CD4-positive, alpha-beta T cell treated with Interleukin-17A for 4 hours (primary cell): Measurements from ENCODE around the gene SFXN5.

ENCODE experiments used
- DNase-seq: peaks from one replicate; pipeline ENCODE4 v3.0.0-alpha.2; 2020; ENCODE audit warnings: mixed read lengths

SFXN5 gene

DNA sequence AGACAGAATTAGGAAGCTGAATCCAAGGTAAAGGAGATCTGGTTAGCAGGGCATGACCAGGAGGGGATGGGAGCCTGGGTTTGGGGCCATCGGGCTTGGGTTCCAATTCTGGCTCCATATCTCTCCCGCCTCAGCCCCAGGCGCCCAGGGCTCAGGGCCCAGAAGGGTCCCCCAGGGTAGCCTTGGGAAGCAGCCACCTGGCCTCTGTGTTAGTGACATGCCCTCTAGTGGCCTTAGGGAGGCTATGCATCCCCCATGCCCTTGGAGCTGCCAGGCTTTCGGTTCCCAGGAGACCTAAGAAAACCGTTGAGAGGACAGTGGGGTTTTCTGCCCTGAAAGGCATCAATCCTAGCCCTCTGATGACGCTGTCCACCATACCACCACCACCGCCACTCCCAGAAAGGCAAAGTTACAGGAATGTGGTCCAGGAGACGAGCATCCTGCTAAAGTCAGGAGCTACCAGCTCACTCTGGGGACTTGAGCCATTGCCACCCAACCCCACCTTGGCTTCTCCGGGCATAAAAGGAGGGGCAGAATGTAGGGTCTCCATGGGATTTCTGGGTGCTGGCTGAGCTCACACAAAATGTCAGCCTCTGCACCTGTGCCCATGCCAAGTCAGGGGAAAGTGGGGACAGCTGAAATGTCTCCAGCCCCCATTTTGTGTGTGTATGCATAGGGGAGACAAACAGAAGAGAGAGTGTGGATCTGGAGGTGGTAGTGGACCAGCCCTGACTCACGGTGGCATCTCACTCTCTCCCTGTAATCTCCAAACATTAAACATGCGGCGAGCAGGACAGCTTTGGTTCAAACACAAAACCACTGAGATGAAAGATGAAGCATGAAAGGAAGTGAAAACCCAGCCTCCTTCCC is 97.7 kb downstream of the SFXN5 start:
- peak; percentile 34 for DNase-seq

DNA sequence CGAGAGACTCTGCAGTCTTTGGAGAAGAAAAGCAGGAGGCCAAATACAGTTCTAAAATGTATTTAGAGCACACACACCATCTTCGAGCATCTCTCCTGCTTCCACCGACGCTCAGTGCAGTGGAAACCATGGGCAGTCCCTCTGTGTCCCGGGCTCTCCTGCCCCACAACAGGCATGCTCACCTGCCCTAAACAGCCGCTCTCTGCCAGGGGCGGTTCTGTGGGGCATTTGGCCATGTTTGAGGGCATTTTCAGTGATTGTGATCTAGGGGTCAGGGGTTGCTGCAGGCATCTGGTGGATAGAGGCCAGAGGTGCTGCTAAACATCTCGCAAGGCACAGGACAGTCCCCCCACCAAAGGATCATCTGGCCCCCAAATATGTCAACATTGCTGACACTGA is 98.4 kb downstream of the SFXN5 start:
- DNase-seq, result no peak

DNA sequence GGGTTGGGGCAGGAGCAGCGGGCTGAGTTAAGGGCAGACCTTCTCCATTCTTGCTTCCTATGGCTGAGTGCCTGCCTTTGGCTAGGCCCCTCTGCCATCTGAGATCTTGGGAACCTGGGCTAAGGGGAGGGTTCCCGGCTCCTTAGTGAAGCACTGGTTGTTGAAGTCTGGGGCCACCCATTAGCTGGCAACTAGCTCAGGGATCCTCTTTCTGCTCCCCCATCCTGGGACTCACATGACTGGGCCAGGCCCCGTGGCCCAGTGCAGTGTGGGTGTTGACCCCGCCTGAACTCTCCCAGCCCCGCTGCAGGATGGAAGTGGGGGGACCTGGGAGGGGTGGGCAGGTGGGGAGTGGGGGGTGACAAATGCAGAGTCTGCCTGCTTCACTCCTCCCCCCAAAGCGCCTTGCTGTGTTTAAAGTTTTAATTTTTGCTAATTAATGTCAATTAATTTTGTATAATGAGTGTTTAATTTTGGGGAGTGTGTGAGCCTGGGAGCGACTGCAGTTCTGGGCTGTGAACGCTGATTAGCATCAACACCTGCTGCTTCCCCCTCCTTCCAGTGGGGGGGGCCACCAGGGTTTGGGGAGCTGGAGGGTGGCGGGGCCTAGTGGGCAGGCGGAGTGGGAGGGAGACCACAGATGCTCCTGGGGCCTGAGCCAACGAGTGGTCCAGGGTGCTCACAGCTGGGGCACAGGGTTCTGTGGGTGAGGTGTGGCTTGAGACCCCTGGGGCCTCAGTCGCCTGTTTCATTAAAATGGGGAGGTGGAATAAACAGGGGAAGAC is 99.0 kb downstream of the SFXN5 start:
- no peak for DNase-seq

DNA sequence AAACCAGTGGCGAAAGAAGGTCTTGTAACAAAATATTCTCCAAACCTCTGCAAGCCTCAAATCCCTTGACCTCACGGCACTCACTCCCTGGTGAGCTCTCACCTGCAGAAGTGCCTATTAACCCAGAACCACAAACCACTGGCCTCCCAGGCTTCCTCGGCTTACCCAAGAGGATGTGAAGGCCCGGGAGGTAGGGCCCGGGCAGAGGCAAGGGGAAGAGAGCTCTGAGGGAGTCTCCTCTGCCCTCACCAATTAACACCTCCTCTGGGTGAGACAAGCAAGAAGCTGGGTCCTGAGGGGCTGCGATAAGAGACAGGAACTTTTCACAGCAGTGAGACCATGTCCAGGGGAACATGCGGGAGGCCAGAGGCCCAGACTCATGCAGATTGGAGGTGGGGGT is 100.5 kb downstream of the SFXN5 start:
- DNase-seq, result no peak

DNA sequence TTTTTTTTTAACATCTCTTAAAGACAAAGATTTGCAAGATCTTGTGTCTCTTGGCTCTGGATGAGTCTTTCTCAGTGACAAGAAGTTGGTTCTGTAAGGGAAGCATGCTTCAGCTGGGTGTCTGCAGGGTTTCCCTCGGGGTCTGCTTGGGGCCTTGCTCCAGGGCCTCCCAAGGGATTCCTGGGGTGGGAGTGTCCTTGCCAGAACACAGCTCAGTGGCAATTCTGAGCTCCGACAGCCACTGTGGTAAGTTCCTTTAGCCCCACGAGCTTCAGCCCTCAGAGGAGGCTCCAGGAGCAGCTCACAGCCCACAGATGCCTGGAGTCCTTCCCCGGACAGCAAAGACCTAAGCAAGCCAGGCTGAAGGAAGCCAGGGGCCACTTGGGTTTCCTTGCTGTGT is 101.8 kb downstream of the SFXN5 start:
- DNase-seq, result no peak

DNA sequence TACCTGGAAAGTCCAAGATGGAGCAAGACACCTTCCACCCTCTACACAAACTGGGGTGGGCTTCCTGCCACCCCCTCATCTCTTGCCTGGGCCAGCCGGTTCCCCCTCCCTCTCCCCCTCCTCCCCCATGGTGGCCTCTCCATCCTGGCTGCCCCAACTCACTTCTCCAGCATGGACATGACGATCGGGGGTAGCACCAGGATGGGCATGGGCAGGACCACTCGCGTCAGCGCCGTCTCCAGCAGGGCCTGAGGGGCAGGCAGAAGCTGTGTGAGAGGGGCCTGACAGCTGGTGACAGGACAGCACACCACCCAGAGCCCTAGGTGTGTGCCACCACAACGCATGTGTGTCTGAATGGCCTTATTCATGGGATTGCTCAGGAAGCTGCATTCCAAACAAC is 103.2 kb downstream of the SFXN5 start:
- no peak for DNase-seq

DNA sequence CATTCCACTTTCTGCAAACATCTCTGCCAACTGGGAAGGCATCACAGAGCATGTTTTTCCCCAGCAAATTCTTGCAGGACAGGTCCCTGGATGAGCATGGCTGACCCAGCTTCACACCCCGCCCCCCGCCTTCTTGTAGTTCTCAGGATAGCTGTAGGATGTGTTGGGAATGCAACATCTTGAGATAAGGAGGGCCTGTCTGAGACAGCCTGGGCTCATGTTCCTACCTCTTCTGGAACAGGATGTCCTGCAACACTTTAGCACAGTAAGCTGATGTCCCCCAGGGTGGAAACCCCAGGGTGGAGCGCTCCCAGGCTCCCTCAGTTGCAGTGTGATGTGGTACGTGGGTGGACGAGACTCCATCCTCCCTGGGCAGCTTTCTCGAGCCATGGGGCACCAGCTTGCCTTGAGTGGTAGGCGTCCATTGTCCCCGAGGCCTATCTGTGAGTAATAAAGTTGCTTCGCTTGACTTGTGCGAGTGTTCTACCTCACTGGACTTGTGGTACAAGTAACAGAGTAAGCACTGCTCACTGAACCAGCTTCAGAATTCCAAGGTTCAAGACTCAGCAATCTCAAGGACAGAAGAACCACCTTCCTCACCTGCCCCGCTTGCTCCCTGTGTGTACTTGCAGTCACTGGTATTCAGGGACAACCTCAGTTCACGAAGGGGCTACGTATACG is 105.6 kb downstream of the SFXN5 start:
- DNase-seq, result no peak

DNA sequence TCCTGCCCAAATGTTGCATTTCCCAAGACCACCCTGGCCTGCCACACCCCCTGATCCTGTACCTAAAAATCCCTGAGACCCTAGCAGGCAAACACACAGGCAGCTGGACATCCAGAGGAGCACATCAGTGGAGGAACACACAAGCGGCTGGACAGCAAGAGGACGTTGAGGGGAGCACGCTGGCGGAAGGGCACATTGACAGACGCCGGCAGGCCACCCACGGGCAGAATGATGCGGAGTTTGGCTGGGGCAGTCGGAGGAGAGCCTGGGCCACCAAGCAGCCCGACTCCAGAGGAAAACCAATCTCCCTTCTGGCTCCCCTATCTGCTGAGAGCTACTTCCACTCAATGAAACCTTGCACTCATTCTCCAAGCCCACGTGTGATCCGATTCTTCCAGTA is 106.5 kb downstream of the SFXN5 start:
- no peak for DNase-seq

DNA sequence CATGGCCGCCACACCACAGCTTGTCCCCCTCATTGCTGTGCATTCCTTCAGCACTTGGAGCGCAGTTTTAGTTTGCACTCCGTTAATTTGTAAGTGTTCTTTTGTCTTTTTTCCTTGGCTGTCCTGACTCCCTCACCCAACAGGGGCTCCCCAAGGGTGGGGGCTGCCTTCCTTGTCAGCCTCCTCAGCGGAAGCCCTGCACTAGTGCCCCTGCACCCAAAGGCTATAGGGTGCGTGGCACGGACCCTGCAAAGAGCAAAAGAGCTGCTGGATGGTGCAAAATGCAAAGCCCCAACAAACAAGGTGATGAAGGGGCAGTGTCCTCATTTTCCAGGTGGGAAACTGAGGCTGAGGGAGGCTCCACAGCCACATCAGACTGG is 107.4 kb downstream of the SFXN5 start:
- DNase-seq, result no peak

DNA sequence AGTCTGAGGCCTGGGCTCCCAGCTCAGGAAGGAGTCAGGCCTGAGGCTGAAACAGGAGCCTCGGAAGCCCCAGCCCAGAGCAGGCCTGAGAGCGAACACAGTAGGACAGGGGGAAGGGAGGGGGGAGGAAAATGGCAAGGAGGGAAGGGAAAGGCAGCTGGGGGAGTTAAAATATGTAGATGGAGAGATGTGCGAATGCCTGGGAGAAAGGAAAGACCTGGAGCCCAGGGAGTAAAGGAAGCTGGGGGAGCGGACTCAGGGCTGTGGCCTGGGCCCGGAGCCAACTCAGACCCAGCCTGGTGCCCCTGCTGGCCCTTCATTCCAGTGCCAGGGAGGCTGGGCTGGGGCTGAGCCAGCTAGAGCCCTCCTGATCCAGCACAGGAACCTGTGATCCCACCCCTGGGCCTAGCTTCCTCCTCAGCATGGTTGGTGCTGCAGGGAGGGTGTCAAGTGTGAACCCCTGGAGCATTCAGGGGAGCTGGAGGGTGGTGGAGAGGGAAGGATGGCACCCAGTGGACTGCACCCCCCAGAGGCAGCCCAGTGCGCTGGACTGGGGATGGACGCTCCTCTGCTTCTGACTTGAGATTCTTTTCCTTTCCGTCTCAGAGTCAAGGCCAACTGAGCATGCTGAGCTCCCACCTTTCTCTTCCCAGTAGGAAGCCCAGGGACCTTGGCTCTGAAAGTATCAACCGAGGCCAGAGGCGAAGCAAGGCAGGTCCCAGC is 107.9 kb downstream of the SFXN5 start:
- DNase-seq, result no peak

DNA sequence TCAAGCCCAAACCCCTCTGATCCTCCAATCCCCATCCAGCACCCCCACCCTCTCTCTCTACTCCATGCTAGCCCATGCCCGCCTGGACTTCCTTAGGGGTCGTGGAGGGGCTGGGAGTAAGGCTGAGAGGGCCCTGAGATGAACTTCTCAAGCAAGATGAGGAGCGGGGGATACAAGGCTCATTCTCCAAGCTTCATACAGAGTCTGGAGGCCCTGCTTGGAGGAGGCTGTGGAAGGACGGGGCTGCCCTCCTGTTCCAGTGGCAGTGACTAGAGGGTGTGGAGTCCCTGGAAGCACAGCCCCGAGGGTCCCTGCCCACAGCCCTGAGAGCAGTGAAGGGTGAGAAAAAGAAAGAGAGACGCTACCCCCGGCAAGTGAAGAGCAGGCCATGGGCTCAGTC is 108.6 kb downstream of the SFXN5 start:
- no peak for DNase-seq

DNA sequence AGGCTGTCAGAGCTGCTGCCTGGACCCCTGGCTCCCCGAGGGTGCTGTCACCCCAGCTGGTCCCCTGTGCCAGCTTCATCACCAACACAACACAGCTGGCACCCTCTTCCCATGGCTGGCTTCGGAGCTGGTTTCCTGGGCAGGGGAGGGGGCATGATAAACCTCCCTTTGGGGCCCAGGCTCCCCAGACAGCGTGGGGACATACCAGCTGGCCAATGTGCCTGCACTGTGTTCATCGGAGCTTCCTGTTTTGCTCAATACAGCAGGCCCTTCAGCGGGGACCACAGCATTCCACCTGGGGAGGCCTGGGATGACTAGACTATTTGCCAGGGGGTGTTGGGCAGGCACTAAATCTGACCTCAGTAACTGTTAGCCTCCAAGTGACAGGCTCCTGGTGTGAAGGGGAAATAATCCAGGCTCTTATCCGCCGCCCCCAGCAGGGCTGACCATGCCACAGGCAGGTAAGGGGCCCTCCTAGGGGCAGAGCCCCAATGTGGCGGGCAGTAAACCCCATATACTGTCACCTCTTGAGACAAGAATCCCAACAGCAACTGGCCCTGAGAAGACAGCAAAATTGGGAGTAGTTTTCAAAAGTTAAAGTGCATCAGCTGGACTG is 109.6 kb downstream of the SFXN5 start:
- DNase-seq, result no peak

DNA sequence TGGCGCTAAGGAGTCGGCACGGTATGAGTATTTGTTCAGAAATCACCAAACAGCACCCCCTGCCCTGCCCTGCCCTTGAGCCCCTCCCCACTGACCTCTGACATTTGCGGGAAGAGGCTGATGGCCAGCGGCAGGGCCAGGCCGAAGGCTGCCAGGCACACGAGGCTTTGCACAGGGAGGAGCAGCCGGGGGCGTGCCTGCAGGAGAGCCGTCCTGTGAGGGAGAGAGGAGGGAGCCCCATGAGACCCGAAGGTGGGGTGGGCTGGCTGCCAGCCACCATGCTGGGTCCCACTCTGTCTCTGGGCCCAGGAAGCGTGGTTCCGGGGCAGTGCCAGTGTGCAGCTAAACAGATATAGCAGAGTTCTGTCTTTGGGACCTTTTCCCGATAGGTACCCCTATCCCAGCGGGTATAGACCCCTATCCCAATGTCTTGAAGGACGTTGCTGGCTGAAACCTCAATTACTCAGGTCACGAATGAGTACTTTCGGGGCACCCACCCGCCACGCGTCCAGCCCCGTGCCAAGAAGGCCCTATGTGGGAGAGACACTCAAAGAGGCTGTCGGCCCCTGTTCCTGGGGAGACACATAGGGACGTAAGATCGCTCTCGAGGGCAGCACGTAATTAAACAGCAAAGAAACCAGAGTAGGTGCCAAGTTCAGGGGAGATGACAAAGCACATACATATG is 110.3 kb downstream of the SFXN5 start:
- no peak for DNase-seq

DNA sequence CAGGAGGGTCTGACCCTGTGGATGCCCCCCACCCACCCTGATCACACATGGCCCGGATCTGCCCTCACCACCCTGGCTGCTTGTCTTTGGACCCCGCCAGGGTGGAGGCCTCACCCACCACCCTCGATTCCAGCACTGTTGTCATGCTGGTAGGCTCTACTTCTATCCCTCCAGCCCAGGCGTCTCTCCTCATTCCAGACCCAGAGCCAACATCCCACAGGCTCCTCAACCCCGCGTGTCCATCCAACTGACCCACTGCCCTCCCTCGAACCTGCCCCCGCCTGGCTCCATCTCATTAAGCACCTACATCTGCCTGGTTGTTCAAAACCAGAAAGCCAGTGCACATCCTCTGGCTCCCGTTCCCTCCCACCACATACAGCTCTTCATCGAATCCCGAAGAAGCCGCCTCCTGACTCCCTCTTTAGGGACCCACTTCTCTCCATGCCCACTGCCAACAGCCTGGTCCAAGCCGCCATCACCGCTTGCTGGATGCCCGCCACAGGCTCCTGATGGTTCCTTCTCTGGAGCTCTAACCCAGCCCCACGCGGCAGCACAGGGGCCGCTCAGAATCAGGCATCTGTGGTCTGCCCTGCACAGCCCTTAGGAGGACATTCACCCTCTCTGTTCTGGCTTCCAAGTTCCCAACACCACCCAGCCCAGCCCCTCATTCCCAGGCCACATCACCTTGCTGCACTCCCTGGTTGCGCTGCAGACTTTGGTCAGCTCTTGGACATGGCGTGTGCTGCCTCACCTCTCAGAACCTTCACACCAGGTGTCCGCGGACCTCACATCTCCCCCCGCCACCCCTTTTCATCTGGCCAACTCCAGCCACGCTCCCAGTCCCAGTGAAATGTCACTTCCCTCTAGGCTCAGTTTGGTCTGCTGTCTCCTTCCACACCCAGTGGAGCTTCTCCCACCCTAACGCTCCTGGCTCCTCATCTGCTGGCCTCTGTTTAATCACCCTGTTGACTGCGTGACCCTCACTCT is 111.2 kb downstream of the SFXN5 start:
- DNase-seq, result no peak

DNA sequence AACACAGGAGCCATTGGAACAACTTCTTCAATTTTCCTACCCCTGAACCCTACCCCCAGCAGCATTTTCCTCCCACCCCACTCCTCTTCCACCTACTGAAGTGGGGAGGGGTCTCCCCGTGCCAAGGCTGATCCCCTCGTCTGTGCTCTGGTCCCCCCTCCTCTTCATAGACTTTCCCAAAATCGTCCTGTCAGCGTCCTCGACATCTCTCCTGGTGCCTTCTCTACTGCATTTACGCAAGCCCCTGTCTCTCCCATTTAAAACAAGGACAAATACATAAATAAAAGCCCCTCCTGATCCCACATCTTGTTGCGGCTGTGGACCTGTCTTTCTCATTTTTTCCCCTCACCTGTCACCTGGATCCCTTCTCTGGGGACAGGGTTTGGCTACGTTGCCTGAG is 112.0 kb downstream of the SFXN5 start:
- no peak for DNase-seq

DNA sequence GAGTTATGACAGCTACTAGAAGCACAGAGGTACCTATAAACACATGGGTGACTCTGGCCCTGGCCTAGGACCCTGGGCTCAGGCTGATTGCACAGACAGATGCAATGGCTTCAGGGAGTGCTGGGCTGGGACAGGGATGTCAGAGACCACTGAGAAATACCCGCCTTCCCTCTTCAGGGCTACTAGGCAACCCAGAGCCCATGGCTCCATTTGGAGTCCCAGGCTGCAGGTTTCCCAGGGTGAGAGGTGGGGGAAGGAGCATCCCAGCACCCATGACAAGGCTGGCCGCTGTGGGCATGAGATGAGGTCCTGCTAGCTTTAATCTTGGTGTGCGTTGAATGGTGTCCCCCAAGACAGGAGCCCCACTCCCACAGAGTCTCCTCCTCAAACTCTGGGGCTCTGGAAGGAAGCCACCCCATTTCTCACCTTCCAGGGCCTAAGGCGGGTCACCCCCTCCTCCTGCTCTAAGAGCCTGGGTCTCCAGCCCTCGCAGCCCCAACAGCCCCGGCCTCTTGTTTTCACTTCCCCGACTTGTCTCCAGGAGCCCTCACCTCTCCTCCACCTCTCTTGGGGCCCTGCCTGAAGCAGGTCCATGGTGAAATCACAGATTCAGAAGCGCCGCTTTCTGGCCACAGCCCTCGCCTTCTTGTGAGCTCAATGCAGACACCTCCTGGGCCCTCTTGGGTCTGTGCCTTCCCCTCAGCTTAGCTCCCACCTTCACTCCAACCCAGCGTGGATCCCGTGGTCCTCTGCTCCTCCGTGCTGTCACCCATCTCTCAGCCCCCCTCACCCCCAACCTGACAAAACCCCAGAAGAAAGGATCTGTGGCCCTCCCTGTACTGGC is 112.7 kb downstream of the SFXN5 start:
- no peak for DNase-seq

DNA sequence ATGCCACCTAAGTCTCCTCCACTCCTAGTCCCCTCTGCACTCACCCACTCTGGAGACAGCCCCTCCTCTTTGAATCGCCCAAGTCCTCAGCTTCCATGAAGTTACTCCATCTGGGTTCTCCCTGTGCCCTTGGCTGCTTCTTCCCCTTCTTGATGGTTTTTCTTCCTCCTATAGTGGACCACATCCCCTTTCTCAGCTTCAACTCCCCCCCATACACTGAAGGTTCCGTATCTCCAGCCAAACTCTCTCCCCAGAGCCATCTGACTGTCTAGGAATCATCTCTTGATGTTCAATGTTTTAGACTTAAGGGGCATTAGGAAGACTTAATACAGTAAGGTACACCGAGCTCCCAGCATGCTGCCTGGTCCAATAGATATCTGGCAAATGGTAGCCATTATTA is 114.6 kb downstream of the SFXN5 start:
- no peak for DNase-seq

DNA sequence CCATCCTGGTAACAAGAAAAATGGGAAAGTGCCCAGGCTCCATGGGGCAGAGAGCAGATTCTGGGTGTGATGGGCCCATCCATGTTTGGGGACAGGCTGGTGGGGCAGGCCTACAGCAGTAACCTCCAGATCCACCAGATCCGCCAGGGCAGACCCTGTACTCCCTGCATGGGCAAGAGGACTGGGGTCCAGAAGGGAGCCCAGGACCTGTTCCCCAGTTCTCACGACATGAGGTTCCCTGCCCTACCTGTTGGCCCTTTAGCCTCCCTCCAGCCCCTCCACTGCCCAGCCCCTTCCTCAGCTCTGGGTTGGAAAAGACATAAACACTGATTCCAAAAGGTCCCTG is 115.5 kb downstream of the SFXN5 start:
- no peak for DNase-seq

DNA sequence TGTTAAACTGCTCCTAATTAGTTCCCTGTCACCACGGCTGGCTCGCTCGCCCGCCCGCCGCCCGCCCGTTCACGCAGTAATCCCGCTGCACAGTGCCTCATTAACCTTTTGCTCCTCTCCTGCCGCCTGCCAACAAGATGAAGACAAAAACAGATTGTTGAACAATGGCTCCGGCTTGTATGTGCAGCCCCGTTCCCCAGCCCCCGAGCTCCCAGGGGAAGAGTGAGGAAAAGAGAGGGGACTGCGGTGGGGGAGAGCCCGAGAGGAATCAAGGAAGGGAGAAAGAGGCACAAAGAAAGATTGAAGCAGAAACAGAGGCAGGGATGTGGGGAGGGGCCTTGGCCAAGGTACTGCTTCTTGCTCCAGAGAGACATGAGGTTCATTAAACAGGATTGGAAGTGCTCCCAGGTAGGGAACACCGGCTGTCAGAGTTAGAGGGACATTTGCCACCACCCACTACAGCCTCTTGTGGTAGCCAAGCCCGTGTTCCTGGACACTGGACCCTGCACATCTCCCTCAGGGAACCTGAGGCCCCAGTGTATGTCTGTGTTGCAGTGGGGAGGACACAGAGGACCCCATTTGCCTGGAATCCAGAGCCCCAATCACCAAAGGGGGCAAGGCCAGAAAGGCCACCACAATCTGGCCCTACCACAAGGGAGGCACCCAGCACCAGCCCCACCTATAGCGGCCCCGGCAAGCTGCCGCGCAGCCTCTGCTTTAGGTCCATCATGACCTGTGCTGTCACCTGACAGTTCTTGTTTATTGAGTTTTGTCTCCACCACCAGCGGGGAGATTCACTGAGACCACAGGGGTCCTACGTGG is 116.1 kb downstream of the SFXN5 start:
- DNase-seq, result no peak
